ENCODE data around the gene EQTN. TPM values are rescaled to one million over a fixed set of nuclear protein-coding genes. Genes with fewer than 3 reads are reported as not detected.
A peak's percentile ranks its signal among the peaks of the same experiment; 100 is the strongest.

EQTN gene
- not detected for total RNA-seq

DNA sequence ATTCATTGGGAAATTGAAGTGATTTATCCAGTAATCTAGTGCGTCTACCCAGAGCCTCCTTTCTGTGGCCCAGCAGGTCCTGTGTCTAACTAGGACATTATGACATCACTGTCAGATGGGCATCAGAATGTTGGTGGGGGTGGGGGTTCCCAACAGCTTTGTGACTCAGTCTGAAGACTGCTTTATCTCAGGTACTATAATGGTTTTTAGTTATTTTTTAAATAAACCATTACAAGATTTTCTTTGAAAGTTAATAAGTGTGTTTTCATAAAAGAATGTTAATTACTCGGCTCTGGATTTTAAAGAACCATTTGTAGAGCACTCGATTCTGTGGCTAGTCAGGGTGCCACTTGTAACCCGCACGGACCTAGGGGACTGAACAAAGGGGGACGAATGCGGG, at the start of gene EQTN:
TSS of gene EQTN (minus strand) at position 101 of the 400 bp plus-strand sequence. CDS start at position 6, 95 bp downstream.
- DNase-seq (ENCODE audit: low read depth in 2 of 3, low spot score in 2 of 3), result no peak

DNA sequence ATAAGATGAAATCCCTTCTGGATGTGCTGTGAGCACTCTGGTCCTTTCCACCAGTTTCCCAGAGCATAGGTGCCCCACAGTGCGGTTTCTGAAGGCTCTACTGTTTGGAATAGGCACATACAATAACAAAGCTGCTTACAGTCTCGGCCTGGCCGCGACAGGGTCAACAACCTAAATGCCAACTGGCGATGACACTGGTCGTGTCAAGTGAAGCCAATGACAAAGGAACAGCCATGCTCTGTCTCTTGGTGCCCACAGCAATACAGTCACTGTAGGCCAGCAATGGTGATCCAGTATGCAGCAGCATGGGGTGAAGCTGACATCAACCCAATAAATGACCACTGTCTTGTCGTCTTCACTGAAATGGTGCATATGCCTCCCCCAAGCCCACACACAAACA, 47.8 kb upstream of the EQTN start:
- no peak for DNase-seq (ENCODE audit: low read depth in 2 of 3, low spot score in 2 of 3)

DNA sequence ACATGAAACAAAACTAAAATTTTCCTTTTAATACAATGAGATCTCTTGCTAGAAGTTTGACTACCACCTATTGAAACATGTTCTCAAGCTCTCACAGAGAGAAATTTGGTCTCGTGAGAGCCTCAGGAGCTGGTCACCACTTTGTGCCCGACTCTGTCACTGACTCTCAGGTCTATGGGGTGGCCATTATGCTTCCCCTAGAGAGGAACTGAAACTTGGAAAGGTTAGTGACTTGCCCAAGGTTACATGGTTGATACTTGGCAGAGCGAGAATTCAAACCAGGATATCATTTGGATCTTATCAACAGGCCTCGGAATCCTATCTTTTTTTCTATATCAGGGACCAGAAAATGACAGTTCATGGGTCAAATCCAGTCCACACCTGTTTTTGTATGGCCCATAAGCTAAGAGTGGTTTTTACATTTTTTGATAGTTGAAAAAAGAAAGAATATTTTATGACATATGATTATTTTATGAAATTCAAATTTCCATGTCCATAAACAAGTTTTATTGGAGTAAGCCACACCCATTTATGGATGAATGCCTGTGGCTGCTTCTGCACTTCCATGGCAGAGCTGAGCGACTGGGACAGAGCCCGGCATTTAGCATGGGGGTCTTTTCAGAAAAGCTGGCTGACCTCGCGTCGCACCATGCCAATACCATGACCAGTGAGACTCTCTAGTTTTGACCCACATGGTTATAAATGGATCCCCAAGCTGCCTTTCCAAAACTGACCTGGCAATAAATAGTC, 44.8 kb upstream of the EQTN start:
- no peak for DNase-seq (ENCODE audit: low read depth in 2 of 3, low spot score in 2 of 3)

DNA sequence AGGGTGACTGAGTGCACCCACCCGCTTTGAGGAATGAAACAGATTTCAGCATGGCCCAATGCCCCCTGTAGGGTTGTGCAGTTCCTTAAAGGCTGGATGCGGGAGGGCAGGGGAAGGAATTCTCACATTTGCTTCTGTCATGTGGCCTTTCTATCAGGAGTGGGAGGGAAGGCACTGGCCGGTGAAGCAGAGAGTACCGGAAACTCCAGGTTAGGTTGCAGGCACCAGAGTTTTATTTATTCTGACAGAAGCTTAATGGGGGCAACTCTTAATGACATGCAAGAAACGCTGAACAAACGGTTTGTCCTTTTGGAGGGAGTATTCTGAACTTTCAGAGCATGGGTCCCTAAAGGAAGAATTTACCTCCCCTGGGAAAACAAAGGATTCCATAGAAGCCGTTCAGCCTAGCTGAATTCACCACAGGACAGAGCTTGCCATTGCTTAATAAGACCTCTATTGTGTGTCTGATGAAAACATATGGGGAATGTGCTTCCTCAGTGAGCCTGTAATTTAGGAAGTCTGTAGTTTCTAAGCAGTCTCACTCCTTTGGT, 44.1 kb upstream of the EQTN start:
- DNase-seq (ENCODE audit: low read depth in 2 of 3, low spot score in 2 of 3), result no peak

DNA sequence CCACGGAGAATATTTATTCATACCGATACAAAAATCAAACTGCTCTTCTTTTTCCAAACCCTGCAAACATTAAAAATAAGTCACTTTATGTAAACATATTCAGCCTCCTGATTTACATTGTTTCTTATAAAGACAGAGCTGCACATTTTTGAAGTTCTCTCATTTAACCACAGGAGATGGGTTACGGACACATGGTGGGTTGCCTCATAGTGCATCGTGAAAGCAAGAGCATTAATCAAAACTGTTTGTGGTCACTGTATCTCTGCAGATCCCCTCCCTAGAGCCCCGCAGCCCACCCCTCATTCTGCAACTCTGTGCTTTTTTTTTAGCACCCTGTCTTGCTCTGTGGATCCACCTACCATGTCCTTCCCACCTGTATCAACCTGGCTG, 43.3 kb upstream of the EQTN start:
- DNase-seq (ENCODE audit: low read depth in 2 of 3, low spot score in 2 of 3), result no peak

DNA sequence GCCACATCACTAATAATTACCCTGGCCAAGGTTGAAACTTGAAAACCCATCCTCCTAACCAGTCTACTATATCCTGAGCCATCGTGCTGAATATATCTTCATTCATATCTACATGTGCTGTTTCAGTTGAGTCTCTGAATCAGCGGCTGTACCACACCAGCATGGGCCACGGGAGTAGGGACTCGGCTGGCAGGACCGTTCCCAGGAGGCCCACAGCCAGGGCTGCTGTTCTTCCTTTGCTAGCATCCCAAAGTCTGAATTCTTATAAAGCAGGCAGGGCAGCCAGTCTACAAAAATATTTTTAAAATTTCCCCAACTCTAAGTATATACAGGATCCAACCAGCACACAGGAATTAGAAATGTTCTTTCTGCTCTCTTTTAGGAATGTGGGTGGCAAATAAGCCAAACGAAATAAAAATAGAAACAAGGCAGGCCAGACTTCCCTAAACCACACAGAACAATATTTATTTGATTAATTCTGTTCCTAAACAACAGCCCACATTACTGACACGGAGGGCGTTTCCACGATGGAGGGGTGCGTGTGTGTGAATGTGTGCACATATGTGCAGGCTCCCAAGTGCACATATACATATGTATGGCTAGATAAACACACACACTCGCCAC, 42.8 kb upstream of the EQTN start:
- no peak for DNase-seq (ENCODE audit: low read depth in 2 of 3, low spot score in 2 of 3)

DNA sequence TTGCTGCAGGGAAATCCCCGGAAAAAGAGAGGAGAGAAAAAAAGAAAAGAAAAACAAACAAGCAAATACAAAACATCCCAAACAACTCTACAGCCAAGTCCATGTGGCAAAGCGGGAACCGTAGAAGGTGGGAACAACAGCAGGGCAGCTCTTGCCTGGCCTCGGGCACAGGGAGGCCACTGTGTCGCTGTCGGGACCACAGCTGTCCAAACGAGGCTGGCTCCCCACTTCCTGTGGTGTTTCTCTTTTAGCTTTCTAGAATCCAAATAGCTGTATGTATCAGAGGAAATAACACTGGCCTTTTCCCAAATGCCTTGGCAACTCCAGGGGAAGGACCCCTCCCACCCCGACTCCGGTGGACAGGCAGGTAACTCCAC, 41.6 kb upstream of the EQTN start:
- DNase-seq (ENCODE audit: low read depth in 2 of 3, low spot score in 2 of 3), result no peak

DNA sequence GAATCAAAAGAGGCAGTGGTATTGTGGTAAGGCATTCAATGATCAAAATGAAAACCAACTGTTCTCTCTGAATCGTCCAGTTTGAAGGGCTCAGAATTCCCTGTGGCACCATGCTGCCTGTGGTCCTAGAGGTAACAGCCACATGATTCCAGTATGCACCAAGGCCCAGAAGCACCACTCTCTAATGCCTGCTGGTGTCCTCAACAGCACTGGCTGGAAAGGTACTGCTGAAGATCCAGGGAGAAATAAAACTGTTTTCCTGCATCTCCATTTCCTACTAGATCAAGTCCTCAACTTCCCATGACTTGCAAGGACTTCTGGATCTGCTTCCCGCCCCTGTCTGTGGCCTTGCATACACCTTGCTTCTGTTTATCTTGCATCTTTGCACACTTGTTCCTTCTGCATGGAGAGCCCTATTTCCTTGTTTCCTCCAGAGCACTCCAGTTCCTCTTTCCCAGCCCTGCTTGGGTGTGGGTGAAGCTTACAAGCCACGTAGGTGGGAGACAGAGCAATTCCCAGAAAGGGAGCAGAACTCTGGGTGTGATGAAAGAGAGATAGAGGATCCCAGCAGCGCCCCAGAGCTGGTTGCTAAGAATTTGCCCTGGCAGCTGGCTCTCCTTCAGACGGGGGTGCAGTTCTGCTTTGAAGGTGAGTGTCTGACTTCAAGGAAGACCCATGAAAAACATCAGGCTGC, 41.0 kb upstream of the EQTN start:
- no peak for DNase-seq (ENCODE audit: low read depth in 2 of 3, low spot score in 2 of 3)

DNA sequence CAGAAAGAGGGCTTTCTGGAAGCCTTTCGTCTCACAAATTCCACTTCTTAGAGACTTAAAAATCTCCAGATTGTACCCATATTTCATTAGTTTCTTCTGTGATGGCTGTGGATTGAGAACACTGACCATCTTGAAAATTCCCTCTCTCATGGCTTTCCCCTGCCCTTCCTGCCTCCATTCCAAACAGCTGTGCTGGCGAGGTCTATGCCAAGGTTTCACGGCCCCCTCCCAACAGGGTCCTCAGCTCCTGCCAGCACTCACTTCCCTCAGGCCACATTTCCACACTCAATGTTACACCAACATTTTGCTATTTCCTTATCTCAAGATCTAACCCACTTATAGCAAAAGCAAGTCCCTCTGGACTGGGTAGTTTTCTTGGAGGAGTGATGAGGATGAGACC, 40.3 kb upstream of the EQTN start:
- DNase-seq (ENCODE audit: low read depth in 2 of 3, low spot score in 2 of 3), result no peak

DNA sequence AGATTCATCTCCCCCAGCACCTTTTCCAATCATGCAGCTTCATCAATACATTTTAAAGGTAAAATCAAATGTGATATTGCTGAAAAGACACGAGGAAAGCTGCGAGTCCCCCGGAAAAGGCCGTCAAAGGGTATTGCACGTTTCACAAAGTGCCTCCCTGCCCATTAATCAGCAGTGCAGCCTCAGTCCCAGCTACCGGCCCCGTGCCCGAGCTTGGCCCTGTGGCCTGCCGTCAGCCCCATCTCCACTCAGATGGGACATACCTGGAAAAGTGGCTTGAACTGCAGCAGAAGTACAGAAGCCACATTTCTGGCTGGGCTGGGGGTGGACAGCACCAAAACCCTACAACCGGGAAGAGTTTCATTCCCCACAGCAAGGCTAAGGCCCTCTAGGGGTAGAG, 39.9 kb upstream of the EQTN start:
- no peak for DNase-seq (ENCODE audit: low read depth in 2 of 3, low spot score in 2 of 3)

DNA sequence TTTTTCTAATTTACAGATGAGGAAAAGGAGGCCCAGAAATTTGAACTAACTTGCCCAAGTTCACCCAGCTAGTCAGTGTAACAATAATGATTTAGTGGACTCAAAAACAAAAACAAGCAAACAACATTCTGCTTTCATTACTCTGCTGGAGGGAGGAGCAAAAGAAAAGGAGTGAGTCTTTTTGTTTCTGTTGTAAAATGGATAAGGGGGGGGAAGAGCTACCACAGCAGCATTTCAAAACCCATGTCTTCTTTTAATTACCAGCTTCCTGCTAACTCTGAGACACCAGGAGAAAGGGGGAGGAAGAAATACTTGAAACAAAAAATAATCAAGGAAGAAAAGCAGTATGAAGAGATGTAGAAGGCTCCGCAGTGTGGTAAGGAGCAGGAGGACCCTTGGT, 39.2 kb upstream of the EQTN start:
- no peak for DNase-seq (ENCODE audit: low read depth in 2 of 3, low spot score in 2 of 3)

DNA sequence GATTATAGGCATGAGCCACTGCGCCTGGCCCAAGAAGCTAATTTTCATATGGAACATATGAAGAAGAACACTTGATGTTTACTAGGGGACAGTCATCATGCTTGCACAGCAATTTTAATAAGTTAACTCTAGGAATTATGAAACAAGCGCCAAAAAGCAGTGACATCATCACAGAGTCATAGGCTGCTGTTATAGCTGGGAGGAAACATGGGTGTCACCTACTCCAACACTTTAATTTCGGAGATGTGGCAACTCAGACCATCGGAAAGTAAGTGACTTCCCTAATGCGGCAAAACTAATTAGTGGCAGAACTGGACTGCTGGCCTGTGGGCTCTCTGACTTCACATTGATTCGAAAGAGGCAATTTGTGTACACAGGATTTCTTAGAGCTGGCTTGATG, 38.1 kb upstream of the EQTN start:
- DNase-seq (ENCODE audit: low read depth in 2 of 3, low spot score in 2 of 3), result no peak

DNA sequence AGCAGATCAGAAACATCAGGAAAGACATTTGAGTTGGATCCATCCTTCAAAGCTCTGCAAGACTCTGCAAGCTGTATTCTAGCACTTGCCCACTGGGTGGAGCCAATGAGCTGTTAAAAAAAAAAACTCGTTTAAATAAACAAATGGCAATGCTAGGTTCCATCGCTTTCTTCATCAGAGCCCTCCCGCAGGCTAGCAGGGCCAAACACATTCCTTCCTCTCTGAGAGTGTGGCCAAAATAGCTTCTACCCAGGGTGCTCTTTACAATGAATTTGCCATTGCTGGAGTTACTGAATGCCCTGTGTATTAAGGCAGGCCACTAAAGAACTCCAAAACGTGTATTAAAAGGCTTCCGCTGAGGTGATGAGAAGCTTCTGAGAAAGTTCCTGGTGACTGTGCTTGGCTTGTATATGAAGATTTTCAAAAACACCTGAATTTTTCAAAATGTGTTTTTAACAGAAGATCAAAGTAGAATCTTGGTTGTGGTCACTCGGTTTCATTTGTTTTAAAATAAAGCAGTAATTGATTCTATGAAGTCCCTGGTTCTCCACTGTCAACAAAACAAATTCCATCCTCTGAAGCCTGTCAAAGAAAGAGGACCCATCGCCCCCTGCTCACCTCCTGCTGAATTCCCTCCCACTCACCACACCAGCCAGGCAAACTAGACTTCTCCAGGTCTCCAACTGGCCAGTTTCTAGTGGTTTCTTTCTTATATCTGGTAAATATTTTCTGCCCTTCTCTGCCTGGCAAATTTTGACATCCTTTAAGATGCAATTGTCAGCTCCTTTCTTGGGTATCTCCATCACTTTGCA, 36.5 kb upstream of the EQTN start:
- DNase-seq (ENCODE audit: low read depth in 2 of 3, low spot score in 2 of 3), result peak; percentile 28 to 87 (median 70)

DNA sequence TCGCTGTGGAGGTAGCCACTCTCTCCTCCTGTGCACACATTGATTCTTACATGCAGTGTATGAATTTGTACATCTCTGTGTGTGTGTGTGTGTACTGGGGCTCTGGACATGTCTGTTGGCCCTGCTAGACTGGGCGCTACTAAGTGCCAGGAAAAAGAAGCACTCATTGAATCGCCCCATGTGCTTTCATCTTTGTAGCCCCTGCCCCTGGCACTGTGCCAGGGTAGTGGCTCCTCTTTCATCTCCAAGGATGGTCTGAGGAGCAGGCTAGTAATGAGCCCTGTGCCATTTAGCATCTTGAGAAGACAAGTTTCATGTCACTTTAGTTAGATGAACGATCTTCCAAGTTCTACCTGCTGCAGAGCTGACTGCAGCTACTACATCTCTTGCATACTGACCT, 34.4 kb upstream of the EQTN start:
- DNase-seq (ENCODE audit: low read depth in 2 of 3, low spot score in 2 of 3), result no peak

DNA sequence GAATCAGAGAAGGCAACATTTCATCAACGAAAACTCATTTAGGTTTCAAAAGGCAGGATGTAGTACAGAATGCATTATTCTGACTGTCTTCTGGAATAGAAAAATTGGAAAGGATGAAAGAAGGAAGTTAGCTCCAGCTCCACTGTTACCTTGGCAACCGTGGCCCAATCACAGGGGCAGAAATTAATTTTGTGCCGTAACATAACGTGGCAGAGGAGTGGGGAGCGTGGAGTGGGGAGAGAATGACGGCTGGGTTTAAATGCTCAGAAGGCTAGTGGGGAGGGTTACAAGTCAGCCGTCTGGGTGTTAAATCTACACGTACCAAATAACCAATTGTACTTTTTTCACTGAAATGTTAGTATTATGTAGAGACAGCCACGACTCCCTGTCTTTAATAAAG, 32.3 kb upstream of the EQTN start:
- no peak for DNase-seq (ENCODE audit: low read depth in 2 of 3, low spot score in 2 of 3)

DNA sequence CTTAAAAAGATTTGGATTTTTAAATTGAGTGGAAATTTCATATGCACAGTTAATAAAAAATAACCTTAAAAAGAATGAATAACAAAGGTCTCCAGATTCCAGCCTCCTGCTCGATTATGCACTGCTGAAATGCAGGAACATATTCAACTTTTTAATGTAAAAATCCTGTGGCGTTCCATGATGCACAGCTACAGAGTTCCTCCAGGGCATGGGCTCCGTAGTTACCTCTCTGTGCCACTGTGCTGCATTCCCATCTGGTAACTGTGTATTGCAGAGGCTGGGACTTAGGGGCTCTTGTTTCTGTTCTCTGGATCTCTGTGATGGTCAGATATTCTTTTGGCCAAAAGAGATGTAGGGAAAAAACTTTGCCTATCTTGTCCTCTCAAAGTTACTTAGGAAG, 31.5 kb upstream of the EQTN start:
- no peak for DNase-seq (ENCODE audit: low read depth in 2 of 3, low spot score in 2 of 3)

DNA sequence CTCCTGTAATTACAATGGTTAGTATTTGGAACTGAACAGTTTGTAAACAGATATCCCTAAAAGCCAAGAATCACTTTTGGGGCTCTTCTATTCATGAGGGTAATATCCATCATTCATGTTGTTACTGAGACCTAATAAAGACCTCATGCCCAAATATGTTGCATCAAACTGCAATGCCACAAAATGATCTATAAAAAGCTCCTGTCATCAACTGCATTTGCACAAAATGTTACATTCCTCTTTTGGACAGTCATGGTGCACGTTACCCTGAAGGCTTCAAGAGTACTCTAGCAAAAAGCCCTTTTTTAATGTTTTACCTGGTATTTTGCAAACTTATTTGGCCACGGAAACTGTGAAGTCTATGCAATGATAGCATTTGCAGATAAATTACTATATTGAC, 14.2 kb upstream of the EQTN start:
- no peak for DNase-seq (ENCODE audit: low read depth in 2 of 3, low spot score in 2 of 3)

DNA sequence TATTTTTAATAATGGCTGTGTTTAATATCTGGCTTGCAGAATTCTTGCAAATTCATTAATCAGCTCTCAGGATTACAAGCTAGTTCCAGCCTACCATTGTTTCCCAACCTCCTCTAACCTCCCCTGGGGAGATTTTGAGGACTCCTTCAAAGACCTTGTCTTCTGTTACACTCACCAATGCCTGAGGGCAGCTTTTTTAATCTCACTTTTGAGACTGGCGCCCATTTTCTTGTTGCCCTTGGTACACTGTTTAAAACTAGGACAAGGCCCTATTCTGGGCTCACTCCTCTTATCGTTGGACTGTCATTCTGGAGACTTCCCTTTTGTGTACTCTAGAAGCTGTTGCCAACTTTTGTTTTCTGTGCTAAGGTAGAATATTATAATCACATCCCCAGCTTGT, 13.6 kb upstream of the EQTN start:
- DNase-seq (ENCODE audit: low read depth in 2 of 3, low spot score in 2 of 3), result no peak

DNA sequence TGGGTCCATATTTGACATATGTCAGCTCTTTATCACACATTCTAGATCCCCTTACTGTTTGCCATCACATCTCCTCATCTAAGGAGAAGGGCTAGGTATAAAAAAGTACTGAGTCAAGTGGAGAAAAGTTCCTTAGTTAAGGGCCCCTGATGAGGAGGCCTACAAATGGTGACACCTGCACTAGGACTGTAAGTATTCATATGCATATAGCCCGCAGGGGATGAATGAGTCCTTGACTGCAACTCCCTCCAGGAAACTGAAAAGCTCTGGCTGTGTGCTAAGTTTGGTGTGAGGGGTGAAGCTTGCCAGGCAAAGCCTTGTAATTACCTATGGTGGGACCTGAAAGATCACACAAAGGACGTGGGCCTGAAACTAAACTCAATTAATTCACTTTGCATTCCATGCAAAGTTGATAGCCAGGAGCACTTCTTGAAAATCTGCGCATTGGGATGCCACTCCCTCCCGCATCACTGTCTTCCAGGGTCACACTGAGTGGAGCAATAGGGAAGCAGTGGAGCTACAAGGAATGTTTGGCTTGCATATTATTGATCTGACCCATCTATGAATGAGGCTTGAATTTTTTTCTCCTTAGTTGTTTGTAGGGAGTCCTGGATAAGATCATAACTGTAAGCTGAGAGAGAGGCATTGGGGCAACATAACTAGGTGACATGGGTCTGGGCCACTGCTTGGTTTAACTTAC, 11.9 kb upstream of the EQTN start:
- DNase-seq (ENCODE audit: low read depth in 2 of 3, low spot score in 2 of 3), result no peak

DNA sequence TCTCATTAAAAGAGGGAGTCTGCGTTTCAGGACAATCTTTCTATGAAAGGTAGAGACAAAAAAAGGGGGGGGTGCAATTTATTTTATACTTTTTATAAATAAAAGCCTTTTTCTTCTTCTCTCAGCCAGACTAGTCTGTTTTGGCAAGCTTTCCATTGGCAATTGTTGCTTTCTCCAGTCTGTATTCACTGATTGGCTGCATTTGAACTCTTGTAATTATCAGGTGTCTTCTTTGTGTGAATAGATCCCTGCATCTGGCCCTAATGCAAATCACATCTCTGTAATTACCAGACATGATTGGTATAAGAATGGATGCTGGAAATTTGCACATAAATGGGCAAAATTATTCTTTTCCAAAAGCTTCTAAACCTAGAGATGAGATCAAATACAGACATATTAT, 7.6 kb upstream of the EQTN start:
- no peak for DNase-seq (ENCODE audit: low read depth in 2 of 3, low spot score in 2 of 3)
